Caki2 (cell line): ENCODE measurements around the gene ABLIM2. TPM values are rescaled to one million over a fixed set of nuclear protein-coding genes. Genes with fewer than 3 reads are reported as not detected.

Source experiments
- DNase-seq: peaks from one replicate; pipeline ENCODE4 v3.0.0-alpha.2; 2015; ENCODE audit warnings: low read depth
- in situ Hi-C: cut with HindIII; loops from 2 replicates; pipeline ENCODE4 v1.10.0; 2016; ENCODE audit warnings: low sequenced_read_pairs, low pct_unique_long_range_greater_than_20kb, mixed read lengths
- total RNA-seq: library from RNA; depleted of rRNA; stranded (reverse); fragments of >200 nt; shearing (Covaris generic); gene quantifications from 2 replicates; pipeline ENCODE4 v1.2.3, GENCODE V29; 2014; ENCODE audit warnings: low replicate concordance

ABLIM2 gene
- total RNA-seq, 1 experiment from 2014 or later, result 2.1 TPM

GRCh38 chr4:8033067-8033755, 125.4 kb downstream of the ABLIM2 start:
- in situ Hi-C loops, result no loop called here

GRCh38 chr4:8032381-8032780, 126.2 kb downstream of the ABLIM2 start:
- DNase-seq, result no peak
- in situ Hi-C loops, result no loop called here

More at GRCh38 chr4:8033067-8033755, 125.4 kb downstream of the ABLIM2 start:
- DNase-seq, result no peak

GRCh38 chr4:8030121-8030781, 128.4 kb downstream of the ABLIM2 start:
- in situ Hi-C loops, result no loop called here
- no peak for DNase-seq

DNA sequence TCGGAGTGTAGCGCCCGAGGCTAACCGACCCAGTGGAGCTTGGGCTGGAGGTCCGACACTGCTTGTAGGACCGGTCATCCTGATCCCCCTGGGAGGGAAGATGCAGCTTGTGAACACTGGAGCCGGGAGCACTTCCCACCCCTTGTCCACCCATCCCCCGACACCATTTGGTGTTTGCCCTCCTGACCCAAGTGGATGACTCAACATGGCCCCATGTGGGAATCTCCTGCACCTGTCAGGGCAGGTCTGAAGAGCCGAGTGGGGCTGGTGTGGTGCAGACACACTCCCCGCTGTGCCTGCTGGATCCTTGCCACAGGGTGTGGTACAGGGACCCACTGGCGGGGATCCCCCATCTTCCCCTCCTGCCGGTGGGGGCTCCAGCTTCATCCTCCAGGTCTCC, 128.9 kb downstream of the ABLIM2 start:
- DNase-seq, result no peak
- in situ Hi-C loops, result no loop called here

GRCh38 chr4:8028884-8029568, 129.6 kb downstream of the ABLIM2 start:
- DNase-seq, result no peak
- in situ Hi-C loops, result no loop called here

DNA sequence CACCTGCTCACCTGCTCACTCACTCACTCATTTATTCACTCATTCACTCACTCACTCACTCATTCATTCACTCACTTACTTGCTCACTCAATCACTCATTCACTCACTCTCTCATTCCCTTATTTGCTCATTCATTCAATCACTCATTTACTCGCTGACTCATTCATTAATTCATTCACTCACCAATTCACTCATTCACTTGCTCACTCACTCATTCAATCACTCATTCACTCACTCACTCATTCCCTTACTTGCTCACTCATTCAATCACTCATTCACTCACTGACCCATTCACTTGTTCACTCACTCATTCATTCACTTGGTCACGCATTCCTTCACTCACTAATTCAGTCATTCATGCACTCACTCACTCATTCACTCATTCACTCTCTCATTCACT, 130.2 kb downstream of the ABLIM2 start:
- in situ Hi-C loops, result no loop called here
- DNase-seq, result no peak

DNA sequence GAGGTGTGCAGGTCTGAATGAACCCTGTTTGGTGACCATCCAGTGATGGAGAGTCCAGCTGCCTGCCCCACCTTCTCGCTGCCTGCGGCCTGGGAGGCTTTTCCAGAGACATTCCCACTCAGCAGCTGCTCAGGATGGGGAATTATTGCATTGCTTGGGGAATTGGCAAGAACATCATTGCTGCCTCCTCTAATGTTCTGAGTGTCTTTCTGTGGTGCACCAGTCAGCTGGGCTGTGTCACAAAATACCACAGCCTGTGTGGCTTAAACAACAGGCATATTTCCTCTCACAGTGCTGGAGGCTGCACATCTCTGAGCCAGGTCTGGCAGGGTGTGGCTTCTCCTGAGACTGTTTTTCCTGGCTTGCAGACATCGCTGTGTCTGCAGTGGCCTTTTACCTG, 132.2 kb downstream of the ABLIM2 start:
- in situ Hi-C loops, result no loop called here
- no peak for DNase-seq

- in situ Hi-C loops, result no loop called here
- no peak for DNase-seq
These were observed 132.9 kb downstream of the ABLIM2 start for GRCh38 chr4:8025668-8026067.

- in situ Hi-C loops, result no loop called here
- no peak for DNase-seq
These were observed 134.4 kb downstream of the ABLIM2 start for GRCh38 chr4:8024073-8024786.

DNA sequence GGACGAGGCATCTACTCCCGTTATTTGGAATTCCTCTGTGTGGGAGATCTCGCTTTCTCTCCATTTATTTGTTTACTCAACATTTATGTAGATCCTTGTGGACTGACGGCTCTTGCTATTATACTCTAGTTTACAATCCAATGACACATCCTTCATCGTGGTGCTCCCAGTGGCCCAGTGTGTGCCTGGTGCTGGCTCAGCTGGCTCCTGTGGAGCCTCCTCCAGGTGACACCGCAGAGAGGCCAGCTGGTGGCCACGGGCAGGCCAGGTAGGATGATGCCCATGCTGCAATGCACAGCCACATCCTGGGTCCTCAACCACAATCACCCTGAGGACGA, 134.9 kb downstream of the ABLIM2 start:
- in situ Hi-C loops, result no loop called here
- DNase-seq, result no peak

DNA sequence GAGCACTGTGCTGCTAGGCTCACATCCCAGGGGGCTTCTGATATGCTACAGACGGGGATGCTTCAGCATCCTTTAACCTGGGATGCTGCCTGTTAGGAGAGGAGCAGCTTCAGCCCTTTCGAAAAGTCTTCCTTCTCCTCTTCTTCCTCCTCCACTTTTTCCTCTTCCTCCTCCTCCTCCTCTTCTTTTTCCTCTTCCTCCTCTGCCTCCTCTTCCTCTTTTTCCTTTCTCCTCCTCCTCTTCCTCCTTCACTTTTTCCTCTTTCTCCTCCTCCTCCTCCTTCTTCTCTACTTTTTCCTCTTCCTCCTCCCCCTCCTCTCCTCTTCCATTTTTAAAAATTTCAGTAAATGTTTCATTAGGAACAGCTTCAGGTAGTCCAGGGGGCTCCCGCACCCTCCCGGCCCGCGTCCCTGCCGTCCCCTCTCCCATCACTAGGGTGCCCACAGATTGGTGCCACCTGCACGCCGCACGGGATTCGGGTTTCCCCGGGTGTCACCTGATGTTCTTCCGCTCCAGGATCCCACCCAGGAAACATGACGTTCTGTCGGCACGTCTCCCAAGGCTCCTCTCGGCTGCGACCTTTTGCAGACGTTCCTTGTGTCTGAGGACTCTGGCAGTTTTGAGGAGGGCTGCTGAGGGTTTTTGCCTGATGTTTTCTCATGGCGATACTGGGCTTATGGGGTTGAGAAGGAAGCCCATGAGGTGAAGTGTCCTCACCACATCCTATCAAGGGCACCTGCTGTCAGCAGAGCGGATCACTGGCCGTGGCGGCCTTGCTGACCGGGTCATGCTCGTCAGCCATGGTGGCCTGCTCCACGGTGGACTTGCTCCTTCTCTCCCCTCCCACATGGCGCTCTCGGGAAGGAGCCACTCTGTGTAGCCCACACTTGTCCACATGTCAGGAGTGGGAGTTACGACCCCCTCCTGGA, 135.6 kb downstream of the ABLIM2 start:
- no peak for DNase-seq
- in situ Hi-C loops, result no loop called here

DNA sequence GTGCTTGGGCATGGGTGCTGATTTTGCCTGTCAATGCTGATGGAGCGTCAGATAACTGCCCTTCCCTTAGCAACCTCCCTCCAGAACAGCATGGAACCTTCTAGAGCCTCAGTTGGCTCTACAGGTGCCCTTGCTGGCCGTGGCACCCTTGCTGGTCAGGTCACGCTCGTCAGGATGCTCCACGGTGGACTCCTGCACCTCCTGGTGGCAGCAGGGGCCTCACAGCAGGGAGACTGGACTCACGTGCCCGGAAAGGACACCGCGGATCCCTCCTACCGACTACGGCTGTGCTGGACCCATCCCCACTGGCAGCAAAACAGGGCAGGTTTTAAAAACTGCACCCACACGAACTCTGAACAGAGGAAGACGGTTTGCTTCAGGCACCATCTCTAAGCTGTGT, 136.8 kb downstream of the ABLIM2 start:
- in situ Hi-C loops, result no loop called here

DNA sequence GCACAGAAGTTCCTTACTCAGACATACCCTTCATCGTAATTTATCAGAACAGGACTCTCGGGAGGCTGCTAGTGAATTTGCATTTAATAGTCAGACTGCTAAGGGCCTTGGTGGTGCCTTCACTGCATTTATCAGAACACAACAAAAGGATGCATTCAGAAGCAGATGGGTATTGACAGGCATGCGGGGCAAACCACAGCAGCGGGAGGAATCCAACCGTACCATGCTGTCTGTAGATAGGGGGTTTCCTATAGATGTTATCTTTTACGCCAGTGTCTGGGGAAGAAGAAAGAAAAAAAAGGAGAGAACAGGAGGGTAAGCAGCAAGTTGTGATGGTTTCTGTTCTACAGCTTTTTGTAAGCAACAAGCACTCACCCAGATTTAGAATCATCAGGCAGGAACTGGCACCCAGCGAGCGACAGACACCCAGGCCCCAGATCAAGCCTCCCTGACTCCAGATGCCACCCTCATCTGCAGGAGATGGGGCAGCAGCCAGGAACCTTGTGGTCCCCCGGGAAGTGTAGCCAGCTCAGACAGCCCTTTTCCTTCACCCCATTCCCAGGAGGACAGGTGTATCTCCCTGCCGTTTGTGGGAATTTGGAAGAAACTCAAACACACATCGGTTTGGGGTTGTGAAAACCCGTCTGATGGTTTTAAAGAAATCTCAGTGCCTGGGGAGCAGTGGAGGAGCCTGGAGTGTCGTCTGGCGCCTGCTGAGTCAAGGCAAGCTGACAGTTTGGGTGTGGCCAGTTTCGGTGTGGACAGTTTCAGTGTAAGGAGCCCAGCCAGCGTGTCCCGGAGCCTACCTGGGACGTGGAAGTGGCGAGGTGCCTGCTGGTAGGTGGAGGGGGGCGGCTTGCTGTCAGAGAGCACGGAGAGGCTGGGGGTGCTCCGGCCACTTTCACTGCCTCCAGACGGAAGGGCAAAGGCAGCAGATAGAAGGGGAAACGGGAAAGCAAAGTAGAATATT, 138.9 kb downstream of the ABLIM2 start:
- in situ Hi-C loops, result no loop called here
- no peak for DNase-seq

More for the DNA sequence above, 136.8 kb downstream of the ABLIM2 start:
- DNase-seq, result no peak

- DNase-seq, result no peak
- in situ Hi-C loops, result no loop called here
These were observed 142.1 kb downstream of the ABLIM2 start for GRCh38 chr4:8016527-8016926.

DNA sequence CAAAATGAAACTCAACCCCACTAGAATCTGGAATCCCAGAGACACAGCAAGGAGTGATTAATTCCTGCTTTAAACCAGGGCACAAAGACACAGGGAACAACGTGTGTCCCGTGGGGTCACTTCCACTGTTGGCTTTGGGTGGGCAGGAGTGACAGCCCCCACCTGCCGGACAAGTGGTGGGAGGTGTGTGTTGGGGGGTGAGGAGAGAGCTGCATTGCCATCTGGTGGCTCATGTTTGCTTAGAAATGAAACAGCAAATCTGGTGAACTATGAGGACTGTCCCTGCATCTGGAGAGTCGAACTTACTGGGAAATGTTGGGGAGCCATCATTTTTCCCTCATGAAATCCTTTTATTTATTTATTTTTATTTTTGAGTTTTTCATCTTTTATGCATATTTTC, 143.1 kb downstream of the ABLIM2 start:
- in situ Hi-C loops, result no loop called here
- DNase-seq, result no peak

GRCh38 chr4:8013976-8014726, 144.5 kb downstream of the ABLIM2 start:
- DNase-seq, result no peak
- in situ Hi-C loops, result no loop called here
